HG03439 (cell line): Measurements from ENCODE around the gene MKLN1.
"Not testable (repeated sequence)": the region's sequence is repeated elsewhere in the genome, so short reads cannot be mapped to it uniquely, and the experiment has no call there.

Experiments used
- ATAC-seq: cut with Tn5 transposase; IDR thresholded peaks from one replicate; pipeline ENCODE4 v1.9.1; 2021; ENCODE audit warnings: mild to moderate bottlenecking, moderate library complexity; ENCODE audit not compliant: unreplicated experiment

The MKLN1 gene

DNA sequence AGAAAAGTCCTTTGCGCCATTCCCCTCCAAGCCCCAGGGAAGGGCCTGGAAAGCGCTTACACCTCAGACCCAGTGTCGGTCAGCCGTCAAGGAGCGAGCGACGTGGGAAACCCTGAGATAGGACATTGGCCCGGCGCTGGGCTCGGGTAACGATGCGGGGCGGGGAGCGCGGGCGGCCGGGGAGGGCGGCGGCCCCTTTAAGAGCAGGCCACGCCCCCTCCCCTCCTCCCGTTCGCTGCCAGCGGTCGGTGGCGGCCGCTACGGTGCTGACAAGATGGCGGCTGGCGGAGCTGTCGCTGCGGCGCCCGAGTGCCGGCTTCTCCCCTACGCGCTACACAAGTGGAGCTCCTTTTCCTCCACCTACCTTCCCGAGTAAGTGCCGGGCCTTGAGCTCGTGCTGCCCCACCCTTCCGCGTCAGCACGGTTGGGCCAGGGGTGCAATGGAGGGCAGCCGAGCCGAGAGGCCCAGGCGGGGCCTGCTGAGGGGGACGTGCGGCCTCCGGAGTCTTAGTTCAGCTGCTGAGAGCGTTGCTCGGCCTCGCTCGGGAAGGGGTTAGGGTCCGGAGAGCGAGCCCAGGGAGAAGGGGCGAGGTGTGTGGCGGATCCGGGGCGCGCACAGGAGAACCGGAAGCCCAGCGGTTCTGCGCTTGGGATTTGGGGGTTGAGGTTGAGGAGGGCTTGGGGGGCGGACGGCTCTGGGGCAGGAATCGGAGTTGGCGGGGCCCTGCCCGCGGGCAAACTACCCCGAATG is at the start of gene MKLN1:
Gene MKLN1 (plus strand): TSS at position 251 of the 751 bp plus-strand sequence. CDS start 24 bp downstream, at position 275.
- ATAC-seq, result peak; percentile 90

DNA sequence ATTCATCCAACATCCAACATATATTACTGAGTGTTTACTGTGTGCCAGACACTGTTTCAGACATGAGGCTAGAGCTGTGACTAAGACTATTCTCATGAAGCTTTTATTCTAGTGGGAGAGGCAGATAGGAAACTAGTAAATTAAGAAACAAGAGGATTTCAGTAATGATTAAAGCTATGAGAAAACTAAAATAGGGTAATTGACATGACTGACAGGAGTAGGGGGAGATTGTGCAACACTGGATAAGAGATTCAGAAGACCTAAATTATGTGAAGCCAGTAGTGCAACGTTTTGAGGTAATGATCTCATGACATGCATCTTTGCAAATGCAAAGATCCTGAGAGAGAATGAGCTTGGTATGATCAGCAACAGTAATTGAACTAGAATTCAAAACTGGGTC is 48.6 kb upstream of the MKLN1 start:
- no peak for ATAC-seq

DNA sequence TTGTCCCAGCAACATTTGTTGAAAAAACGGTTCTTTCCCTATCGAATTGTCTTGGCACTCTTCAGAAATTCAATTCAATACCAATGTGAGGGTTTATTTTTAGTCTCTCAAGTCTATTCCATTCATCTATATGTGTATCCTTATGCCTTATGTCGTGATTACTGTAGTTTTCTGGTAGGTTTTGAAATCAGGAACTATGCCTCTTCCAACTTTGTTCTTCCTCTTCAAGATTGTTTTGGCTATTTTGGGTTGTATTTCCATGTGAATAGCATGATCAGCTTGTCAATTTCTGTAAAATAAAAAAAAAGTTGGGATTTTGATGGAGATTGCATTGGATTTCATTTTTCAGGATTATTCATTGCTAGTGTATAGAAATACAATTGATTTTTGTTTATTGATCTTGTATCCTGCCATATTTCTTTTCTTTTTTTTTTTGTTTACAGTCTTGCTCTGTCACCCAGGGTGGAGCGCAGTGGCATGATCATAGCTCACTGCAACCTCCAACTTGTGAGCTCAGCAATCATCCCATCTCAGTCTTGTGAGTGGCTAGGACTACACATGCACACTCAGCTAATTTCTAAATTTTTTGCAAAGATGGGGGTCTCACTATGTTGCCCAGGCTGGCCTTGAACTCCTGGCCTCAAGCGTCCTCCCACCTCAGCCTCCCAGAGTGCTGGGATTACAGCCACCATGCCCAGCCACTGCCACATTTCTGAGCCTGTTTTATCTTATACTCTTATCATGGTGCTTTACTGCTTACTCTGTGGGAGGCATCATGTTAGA is 46.2 kb upstream of the MKLN1 start:
- ATAC-seq, result no peak

DNA sequence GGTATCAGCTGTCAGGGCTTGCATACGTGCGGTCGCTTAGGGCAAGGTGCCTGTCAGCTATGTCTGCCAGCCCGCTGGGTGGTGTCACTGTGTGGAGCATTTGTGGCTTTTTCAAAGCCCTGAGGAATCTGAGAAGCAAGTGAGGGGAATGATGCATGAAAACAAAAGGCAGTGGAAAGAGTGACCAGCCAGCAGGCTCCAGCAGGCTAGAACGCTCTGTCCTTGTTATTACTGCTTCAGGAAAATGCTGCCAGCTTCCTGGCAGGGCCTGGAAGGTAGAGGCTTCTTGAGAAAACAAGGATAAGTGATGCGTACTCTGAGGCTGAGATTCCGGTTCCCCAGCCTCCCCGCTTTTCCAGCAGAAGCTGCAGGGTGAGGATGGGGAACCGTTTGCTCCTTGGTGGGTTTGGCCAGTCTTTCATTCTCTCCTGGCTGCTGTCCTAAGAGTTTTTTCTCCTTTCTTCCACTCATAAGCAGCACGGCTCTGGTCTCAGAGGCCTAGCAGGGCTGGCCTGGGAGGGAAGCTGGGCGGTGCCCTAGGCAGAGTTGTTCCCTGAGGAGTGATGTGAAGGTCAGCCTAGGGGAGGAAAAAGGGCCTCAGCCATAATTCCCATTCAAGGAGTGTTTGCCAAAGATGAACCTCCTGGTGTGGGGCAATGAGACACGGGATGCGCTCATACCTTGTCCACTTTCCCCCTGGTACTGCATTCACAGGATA is 42.8 kb upstream of the MKLN1 start:
- ATAC-seq, result no peak

DNA sequence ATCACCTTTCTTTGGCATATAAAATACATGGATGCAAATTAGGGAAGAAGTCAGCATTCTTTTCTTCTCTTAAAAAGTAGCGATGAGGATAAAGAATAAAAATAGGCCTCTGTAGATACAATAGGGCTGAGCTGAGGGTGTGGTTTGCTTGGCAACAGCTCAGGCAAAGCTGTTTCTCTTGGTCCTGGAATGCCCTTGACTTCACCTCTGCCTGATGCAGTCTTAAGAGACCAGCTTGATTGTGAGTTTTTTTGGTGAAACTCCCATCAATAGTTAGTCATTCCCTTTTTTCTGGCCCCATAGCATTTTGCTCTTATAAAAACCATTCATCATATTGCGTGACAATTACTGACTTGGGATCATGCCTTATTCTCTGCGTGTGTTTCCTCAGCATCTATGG is 42.1 kb upstream of the MKLN1 start:
- ATAC-seq, result no peak

DNA sequence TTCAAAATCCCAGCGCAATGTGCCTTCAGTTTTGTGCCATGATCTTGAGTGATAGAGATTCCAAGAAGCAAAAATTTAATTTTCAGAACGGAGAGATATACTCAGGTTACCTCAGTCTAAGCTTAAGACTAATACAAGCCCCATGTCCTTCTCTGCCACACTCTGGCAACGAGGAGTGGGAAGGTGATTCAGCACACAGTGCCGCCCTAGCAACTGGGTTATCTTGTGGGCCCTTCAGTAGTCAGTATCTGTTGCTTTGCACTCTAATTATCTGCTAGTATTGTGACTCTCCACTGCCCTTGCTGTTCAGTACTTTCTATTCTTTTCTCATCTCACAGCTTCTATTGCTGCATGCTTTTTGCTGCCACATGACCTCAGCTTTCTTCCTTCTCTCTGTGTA is 39.2 kb upstream of the MKLN1 start:
- no peak for ATAC-seq

DNA sequence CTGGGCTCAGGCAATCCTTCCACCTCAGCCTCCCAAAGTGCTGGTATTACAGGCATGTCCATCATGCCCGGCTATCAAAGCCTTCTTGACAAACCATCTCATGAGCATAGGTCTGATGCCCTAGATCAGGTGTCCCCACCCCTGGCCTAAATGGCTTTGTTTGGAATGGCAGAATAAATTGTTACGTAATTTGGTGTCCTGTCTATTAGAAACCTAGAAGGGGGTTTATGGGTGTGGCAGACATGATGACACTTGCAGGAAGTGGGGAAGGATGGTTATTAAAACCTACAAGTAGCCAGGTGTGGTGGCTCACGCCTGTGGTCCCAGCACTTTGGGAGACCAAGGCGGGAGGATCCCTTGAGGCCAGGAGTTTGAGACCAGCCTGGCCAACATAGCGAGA is 38.6 kb upstream of the MKLN1 start:
- ATAC-seq, result no peak

DNA sequence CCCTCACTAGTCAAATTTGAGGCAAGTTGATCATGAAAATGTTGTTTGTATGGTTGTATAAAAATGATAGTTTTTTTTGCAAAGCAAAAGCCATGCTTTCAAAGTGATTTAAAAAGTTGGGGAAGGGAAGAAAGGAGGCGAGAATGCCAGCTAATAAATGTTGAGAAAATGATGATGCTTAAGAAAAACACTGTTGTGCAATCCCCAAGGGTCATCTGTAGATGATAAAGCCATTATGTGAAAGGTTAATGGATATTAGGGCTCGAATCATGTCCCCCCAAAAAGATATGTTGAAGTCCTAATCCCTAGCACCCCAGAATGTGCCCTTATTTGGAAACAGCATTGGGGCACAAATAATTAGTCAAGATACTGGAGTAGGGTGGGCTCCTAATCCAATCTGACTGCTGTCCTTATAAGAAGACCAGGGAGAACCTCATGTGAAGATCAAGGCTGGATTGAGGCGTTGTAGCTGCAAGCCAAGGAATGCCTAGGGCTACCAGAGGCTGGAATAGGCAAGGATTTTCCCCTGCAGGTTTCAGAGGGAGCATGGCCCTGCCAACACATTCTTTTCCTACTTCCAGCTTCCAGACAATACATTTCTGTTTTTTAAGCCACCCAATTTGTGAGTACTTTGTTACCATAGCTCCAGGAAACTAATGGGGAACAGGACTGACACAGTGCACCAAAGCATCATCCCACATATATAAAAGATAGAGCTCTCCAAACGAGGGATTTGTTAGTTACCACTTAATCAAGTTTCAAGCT is 35.4 kb upstream of the MKLN1 start:
- no peak for ATAC-seq

DNA sequence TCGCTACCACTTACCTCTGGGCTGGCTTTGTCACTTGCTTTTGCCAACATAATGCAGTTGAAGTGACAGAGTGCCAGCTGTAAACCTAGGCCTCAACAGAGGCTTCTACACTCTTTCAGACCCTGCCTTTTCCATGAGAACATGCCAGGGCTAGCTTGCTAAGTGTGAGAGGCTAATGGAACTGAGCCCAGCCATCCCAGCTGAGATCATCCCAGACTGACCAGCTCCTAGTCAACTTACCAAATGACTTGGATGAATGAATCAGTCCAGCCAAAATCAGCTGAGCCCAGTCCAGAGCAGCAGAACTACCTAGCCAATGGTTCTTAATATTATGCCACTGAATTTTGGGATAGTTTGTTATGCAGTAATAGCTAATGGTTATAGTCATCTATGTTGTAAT is 34.7 kb upstream of the MKLN1 start:
- no peak for ATAC-seq

DNA sequence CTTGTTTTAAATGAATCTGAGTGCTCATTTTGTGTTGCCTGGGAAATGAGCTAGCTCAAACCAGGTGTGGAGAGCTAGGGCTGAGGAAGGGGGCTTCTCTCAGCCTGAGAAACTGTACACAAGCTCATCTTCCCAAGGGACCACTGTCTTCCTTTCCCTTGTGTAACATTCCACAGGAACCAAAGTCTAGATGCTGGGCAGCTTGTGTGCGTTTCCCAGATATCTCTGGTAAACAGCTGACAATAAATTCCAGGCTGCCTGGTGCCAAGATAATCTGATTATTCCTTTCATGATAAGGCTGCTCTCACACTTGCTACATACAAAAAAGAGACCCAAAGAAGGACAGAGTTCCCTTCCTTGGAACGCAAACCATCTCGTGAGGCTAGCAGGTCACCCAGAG is 33.1 kb upstream of the MKLN1 start:
- no peak for ATAC-seq

DNA sequence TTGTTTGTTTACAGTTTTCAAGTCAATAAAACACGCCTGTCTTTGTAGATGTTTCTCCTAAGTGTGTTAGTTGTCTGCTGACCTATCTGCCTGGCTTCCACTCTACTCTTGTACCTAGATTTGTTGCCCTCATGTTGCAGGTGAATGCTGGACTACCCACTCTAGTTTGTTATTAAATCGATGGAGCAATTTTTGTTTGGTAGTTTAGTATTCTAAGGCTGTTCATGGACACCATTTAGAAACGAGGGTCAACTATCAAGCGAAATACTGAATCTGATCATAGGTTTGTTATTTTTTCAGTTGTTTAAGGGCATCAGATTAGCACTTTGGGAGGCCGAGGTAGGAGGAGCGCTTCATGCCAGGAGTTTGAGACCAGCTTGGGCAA is 29.1 kb upstream of the MKLN1 start:
- no peak for ATAC-seq

DNA sequence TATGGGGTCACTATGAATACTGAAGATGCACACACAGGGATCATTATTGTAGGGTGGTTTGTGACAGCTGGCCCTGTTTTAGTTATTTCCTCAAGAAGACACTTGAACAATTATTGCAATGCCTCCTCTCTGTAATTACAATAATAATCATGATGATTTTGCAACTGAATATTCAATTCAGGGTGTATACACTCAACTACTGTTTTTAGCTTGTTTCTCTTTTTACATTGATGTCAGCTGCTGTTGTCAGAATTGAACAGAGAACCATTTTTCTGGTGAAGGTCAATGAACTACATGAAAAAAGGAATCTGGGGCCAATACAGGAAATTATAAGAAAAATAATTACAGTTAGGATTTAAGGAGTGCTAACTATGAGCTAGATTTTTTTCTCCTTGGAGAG is 28.6 kb upstream of the MKLN1 start:
- ATAC-seq, result no peak

DNA sequence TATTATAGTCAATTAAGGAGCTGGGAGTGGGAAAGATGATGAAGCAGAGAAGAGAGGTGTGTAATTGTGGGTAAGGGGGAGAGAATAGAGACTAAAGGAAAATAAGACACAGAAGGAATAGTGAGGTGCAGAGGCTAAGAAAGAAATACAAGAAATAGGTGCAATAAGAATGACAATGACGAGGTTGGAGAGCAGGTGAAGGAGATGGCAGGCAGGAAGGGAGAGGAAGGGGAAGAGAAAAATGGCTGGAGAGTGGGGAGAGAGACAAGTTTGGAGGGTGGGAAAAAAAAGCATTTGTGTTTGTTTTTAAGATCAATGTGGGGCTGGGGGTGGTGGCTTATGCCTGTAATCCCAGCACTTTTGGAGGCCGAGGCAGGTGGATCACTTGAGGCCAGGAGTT is 27.6 kb upstream of the MKLN1 start:
- no peak for ATAC-seq

DNA sequence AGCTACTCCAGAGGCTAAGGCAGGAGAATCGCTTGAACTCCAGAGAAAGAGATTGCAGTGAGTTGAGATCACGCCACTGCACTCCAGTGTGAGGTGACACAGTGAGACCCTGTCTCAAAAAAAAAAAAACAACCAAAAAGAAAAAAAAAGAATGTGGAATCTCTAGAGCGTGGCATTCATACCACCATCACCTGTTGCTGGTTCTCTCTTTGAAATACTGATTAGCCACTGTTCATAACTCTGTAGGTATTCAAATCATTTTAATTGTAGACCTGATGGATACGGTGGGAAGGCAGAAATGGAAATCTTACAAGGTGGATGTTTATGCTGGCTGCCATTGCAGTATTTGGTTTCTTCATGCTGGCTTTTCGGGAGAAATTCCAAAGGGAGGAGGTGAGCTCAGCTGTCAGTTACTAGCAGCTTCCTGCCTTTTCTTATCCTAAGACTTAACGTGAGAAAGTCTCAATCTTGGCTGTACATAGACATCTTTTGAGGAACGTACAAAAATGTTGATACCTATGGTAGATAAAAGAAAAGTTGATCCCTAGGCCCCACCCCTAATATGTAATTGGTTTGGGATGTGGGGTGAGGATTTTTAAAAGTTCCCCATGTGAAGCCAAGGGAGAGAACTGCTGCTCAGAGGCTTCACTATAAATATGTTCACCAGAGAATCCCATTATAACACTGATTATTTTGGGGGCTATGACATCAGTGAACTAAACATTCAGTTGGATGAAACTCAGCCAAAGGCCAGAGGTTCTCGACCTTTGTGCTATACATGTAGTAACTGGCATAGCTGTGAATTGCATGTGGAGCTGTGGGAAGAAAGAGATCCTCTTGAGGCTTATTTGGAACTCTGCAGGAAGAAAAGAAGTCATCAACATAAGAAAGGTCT is 26.9 kb upstream of the MKLN1 start:
- no peak for ATAC-seq

DNA sequence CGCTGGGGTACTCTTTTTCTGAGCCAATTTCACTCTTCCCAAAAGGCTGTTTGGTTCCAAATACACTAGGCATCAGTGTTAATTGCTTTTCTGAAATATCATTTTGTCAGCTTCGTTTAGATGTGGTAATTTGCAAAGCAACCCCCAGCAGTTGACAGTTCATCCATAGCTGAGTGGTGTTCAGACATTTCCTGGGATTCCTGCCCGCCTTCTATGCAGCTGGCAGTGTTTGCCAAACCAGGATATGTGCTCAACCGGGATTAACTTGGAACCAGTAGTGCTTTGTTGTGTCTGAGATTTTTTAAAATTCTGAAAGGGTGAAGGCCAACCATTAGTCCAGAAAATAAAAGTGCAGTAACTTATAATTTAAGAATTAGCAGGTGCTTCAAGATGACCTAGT is 25.2 kb upstream of the MKLN1 start:
- ATAC-seq, result no peak

DNA sequence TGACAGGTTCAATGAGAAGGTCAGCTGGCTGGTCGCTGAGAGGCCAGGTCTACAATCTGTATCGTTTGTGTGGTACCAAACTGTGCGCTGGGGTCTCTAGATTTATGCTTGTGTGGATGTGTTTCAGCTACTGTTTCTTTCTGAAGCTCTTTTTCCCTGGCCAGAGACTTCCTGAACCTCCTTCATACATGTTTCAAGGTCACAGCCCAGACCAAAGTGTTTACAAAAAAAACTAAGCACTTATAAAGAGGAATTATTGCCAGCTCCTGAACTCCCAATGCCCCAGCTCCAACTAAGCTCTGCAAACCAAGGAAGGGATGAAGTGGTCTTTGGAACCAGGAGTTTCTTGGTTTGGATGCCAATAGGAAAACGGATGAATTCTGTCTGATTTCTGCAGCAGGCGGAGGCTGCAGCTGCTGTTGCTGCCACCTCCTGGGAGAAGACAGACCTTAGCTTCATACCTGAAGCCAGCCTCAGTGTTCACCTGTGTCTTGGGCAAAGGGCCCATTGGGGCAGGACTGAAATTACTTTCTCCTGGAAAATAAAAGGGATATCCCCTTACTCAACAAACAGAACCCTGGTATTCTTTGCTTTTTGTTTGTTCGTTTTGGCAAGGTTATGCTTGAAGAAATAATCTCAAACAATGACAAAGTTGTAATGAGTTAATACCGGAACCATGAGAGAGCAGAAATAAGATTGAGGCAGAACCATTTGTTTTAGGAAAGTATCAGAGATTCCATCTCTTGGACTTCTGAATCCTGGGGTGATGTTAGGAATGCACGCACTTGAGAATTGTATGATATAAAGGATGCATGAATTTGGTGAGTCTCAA is 24.6 kb upstream of the MKLN1 start:
- no peak for ATAC-seq

DNA sequence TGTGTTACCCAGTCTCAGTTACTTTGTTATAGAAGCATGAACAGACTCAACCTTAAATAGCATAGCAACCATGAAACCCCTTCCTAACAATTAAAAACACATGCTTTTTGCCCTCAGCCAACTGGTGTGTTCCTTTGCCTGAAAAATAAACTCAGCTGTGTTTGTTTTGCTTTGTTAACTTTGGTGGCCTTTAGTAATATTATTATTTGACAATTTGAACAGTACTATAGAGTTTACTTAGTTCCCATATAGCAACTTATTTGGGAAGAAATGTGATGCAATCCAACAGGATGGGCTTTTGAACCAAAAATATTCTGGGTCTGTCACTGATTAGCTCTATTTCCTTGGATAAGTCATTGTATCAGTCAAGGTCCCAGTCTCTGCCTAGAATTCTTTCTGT is 22.5 kb upstream of the MKLN1 start:
- ATAC-seq, result no peak

DNA sequence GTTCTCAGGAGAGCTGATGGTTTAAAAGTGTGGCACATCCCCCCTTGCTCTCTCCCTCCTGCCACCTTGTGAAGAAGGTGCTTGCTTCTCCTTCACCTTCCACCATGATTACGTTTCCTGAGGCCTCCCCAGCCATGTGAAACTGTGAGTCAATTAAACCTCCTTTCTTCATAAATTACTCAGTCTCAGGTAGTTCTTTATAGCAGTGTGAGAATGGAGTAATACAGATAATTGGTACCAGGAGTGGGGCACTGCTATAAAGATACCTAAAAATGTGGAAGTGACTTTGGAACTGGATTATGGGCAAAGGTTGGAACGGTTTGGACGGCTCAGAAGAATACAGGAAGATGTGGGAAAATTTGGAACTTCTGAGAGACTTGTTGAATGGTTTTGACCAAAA is 21.6 kb upstream of the MKLN1 start:
- not testable (repeated sequence) for ATAC-seq

DNA sequence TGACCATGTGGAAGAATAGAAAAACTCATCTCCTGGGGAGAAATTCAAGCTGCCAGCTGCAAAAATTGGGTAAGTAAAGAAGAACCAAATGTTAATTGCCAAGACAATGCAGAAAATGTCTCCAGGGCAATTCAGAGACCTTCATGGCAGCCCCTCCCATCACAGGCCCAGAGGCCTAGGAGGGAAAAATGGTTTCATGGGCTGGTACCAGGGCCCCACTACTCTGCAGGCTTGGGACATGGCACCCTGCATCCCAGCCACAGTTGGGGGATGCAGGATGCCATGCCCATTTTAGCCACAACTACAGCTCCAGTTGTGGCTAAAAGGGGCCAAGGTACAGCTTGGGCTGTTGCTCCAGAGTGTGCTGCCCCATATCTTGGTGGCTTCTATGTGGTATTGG is 20.9 kb upstream of the MKLN1 start:
- no peak for ATAC-seq
